ENCODE measurements around the gene MVB12B.

The MVB12B gene

DNA sequence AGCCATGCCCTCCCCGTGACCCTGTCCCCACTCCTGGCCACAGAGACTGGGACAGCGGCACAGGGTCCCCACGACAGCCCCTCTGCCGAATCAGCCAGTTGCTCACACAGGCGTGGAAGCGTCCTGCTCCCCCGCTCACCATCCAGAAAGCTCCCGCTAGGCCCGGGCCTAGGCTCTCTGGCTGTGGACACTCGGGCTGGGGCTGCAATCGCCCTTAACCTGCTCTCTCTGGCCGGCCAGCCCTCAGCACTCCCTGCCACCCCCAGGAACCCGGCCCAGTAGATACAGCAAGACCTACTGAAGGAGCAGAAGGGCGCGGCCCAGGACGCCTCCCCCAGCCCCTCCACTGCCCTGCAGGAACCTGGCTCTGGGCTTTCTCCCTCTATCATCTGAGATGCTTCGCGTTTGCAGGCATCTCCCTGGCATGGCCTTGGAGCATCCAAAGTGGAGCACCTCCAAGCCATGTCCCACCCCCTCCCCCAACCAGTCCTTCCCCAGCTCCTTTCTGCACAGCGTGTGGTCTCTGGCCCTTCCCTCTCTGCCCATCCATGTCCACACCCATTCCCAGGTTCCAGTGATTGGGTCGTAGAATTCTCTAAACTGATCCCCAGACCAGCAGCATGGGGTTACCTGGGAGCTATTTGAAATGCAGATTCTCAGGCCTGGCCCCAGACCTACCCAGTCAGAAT, 173.4 kb downstream of the MVB12B start:
- in situ Hi-C loops (cut with HindIII; ENCODE audit: low sequenced_read_pairs), result no loop called here

DNA sequence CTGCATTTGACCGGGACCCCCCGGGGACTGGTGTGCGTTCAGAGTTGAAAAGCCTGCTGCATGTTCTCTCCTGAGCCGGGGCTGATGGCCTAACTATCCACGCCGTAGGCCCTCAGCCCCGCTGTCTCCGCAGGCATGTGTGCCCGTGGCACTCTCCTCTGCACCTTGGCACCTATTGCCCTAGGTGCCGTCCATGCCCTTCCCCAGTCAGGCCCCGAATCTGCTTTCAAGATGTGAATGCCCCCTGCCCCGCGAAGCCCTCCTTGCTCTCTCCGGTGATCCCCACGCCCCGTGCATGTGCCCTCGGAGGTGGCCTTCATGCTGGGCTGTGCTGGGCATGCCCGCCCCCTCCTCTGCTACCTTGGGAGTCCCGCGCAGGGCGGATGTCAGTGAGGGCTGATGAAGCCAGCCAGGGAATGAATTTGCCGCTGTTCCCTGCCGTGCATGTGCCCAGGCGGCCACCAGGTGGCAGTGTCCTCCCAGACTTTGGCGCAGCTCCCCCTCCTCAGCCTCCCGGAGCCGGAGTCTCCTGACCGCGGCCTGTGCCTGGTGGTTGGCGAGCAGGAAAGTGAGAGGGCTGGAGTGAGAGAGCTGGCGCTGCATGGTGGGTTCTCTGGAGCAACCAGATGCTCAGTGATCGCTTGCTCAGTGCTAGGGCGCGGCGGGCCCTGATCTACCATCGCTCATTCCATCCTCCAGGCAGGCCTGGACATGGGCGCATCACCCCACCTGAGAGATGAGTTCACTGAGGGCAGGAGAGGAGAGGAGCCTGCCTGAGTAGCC, 174.2 kb downstream of the MVB12B start:
- in situ Hi-C loops (cut with HindIII; ENCODE audit: low sequenced_read_pairs), result no loop called here

DNA sequence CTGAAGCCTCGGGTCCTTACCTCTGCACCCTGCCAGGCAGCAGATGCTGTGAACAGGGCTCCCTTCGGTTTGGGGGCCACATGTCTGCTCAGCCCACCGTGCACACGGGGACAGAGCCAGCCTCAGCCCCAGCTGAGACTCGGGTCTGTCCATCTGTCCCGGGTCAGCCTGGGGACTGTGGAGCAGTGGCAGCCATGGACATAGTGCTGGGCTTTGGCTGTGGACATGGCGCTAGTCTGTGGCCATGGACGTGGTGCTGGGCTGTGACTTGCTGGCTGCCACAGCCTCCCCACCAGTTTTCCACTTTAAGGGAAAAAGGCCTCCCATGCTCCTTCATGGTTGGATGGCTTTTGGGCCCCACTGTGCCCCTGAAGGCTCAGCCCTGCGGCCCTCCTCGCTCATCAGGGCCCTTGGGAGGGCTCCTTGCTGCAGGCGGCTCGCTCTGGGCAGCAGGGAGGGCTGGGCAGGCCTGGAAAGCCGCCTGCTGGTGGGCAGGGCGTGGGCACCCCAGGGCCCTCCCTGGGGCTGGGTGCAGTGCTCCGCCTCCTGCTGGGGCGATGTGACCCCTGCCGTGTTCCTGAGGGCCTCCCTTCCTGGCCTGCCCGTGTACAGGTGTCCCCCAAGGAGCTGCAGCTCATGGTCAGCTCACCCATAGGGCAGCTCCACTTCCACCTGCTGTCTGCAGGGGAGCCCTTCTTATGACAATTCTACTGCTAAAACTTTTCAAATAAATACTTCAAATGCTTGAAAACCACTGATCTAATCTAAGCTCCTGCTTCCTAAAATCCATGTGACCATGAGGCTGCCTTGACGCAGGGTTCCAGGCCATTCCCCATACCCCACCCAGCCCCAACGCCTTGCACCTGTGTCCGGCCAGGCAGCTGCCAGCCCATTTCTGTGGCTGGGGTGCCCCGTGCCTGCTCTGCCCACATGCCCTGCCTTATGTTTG, 175.0 kb downstream of the MVB12B start:
- in situ Hi-C loops (cut with HindIII; ENCODE audit: low sequenced_read_pairs), result no loop called here

DNA sequence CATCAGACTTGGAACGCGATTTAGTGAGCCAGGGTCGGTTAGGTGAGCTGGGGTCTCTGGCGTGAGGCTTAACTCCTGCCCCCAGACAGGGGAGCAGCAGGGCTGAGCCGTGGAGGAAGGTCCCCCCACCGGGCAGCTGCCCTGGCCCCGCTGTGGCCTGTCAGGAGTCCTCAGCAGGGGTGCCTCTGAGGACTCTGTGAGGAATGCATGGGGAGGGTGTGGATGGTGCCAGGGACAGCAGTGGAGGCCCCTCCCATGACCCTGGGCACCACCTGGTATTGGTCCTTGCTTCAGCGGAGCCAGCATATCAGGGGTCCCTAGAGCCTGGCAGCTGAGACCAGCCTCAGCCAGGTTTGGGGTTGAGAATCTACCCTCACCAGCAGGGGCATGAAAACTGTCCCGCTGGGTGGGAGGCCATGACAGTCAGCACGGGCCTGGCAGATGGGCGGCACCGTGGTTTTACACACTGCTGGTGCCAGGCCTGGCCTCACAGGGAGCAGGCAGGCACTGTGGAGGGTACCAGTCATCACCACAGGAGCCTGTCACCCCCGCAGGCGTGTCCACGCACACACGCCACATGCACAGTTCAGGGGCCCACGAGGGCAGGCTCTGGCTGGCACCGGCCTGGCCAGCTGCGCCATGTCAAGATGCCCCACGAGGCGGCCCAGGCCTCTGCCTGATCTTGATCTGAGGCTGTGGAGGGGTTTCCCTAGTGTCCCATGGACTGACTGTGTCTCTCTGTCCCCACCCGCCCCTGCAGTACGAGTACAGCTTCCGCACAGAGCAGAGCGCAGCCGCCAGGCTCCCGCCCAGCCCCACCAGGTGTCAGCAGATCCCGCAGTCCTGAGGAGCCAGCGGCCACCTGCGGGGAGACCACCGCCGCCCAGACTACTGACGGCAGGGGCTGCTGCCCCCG, 176.0 kb downstream of the MVB12B start:
- in situ Hi-C loops (cut with HindIII; ENCODE audit: low sequenced_read_pairs), result no loop called here

DNA sequence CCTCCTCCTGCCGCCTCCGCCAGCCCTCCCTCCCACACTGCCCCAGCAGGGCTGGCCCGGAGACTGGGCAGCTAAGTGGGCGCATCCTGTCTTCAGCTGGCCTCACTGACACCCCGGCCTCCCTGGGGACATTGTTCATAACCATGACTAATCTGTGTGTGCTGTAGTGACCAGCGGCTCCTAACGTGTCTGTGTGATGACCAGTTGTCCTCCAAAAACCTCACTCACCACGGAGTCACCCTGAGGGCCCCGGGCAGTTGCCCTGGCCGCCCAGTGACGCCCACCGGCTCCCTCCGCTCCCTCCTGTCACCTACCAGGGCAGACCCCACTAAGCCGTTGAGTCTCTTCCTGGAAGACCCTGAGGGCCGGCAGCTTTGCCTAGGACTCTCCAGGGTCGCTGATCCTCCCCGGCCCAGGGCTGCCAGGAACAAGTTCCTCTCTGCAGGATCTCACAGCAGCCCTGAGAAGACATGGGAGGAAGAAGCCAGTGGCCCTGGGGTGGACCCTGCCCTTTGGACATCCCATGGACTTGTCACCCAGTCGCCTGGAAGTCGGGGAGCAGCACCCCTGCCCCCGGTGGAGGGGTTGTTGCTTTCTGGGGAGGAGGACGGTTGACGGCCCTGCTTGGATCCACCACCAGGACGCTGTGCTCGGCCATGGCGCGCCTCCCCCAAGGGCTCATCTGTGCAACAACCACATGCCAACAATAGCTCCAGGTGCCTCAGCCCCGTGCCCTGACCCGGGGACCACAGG, 176.9 kb downstream of the MVB12B start:
- in situ Hi-C loops (cut with HindIII; ENCODE audit: low sequenced_read_pairs), result no loop called here

DNA sequence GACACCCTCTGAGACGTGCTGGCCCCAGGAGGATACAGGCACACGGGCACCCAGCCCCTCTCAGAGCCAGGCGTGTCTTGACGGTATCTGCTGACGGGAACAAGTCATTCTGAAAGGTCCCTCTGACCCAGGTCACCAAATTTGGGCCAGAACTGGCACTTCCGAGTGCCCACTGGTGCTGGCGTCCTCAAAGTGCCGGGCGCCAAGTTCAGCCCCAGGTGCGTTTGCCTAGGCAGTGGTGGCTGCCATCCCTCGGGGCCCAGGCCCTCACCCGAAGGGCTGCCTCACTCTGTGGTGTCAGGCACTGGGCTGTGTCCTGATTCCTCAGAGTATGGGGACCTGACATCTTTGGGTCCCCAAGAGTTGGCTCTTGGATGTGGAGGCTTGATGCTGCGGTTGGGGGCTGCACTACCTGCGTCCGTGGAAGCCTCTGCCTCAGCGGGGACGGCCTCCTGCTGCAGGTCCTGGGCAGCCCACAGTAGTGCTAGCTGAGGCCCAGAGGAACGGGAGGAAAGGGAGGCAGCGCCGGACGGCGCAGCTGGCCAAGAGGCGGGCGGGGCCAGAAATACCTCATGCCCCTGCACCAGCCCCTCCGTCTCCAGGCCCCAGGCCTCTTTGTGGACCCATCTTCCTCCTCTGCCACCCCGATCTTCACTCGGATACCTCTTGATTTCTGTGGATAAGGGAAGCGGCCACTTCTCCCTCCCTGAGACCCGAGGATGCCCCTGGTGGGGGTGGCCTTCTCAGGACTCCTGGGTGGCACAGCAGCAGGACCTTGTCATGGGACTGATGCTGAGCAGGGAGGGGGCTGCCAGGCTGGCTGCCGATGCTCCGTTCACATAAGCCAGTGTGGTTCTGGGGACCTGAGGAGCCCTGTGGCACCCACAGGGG, 177.7 kb downstream of the MVB12B start:
- in situ Hi-C loops (cut with HindIII; ENCODE audit: low sequenced_read_pairs), result no loop called here

DNA sequence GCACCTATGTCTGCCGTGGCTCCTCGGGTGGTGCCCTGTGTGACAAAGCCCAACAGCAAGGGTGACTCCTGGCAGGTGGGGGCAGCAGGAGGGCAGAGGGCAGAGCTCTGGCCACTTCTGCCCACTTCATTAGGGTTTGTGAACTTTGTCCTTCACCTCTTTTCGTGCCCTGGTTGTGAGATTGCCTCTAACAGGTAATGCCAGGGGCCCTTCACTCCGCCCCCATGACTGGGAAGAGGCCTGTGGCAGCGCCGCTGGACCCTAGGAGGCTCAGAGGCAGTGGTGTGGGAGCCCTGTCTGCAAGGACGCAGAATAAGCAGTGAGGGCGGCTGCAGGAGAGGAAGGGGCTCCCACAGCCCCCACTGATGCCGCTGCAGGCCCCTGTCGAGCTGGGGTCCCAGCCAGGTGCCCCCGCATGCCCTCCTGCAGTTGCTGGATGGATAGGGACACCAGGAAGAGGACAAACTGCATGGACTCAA, 178.4 kb downstream of the MVB12B start:
- in situ Hi-C loops (cut with HindIII; ENCODE audit: low sequenced_read_pairs), result no loop called here

DNA sequence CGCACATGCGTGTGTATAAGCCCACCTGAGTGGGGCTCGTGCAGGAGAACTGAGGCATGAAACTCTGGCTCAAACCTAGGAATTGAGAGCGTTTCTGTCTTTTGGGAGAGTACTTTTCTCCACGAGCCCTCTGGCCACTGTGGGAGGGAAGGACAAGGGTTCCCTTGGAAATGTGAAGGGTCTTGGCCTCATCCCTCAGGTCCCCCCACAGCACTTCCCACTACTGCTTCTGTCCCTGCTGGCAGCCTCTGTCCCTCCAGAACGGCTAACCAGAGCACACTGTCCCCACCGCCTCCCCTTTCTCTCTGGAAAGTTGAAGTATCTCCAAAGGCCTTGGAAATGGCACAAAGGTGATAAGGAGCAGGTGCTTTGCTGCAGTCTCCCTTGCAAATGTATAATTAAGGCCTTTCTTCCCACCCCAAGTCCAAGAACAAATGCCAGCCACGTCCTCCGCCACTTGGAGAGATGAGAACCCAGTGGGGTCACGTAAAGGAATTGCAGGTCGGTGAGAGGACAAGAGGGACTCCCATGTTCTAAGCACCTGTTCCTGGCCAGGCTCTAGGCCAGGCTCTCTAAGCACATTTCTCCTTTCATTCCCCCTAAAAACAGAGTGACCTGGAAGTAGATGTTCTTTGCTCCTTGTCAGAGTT, 179.2 kb downstream of the MVB12B start:
- in situ Hi-C loops (cut with HindIII; ENCODE audit: low sequenced_read_pairs), result no loop called here

DNA sequence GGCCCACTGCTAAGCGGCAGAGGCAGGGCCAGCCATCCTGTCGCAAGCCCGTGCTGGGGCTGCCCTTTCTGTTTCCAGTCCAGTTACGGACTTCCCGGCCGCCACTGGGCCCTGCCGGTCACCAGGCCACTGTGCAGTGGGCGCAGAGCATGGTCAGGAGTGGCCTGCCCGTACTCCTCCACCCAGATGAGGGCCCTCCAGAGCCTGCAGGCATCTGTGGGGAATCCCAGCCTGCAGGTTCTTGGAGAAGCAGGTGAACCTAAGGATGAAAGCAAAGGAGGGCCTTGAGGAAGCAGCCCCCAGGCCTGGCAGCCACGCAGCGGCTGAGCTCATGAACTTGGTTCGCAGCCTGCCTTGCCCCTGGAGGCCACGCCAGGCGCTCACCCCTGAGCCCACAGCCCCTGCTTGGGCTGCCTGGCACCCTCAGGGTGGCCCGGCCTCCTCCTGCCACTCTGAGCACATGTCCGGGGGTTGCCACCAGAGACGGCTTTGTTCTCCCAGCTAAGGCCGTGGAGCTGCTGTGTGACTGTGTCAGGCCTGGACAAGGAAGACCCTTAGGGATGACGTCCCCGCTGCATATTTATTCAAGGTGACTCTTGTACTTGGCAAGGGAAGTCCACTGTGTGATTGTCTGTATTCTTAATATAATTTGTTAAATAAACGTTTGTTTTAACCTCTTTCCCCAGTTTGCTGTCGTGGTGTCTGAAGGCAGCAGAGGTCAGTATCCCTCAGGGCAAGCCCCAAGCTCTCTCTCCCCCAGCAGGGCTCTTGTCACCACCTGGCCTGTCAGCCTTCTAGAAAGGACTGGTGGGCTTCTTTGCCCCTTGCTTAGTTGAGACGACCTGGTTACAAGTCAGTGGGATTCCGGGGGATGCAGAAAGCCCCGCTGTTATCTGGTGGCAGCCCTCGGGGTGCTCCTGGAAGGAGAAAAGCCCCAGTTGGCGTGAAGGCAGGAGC, 180.0 kb downstream of the MVB12B start:
- in situ Hi-C loops (cut with HindIII; ENCODE audit: low sequenced_read_pairs), result no loop called here

DNA sequence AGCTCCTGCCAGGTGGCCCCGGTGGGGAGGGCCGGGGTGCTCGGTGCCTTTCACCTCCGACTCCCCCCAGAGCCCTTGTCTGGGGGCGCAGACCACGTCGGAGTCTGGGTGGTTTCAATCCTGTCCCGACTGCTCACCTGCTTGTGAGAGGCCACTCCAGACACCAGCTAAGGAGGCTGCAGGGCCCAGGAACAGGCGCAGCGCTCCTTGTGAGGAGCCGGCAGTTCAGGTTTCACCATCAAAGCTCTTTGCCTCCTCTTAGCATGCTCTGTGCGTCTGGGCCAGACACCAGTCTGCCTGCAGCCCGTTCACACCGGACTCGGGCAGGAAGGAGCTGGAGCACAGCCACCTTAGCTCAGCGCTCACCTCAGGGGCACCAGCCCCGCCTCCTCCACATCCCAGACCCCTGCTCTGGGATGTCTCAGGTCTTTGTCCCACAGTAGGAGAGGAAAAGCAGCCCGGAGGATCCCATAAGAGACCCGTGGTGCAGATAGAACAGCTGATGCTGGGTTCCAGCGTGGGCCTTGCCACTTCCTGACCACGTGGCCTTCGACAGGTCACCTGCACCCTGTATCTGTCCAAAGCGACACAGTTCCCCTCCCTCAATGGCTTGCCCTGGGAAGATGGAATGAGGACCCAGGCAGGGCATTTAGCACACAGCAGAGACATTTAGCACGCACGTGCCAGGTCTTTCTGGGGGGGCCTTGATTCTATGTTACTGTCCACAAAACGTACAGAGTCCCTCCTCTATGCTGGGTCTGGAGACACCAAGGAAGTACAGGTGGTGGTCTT, 180.9 kb downstream of the MVB12B start:
- in situ Hi-C loops (cut with HindIII; ENCODE audit: low sequenced_read_pairs), result no loop called here

DNA sequence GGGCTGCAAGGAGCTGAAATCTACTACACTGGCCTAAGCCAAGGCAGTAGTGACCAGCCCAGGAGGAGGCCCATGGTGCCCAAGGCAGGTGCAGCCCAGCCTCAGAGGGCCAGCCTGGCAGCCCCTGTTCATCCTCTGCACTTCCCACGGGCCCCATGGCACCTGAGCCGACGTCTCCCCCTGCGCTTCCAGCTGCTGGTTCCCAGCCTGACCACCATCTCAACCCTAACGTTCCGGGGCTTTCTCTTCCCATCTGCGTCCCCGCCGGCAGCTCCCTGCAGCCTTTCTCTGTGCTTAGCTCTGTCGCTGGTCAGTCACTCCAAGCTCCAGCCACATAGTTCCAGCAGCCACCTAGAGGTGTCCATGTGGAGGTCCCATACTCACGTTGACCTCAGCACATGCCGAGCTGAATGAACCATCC, 181.6 kb downstream of the MVB12B start:
- in situ Hi-C loops (cut with HindIII; ENCODE audit: low sequenced_read_pairs), result no loop called here

DNA sequence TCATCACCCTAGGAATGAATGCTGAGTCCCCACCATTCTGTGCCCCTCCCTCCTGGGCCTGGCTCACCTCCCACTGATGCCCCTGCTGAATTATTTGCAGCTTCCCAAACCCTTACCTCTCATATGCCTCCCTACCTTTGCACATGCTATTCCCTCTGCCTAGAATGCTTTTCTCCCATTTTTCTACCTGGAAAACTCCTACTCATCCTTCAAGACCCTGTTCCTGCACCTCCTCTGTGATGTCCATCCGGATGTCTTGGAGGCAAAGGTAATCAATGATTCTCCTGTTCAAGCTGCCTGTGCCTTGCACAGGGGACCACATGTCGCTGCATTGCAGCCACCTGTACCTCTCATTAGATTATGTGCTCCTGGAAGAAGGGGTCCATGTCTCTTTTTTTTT, 182.3 kb downstream of the MVB12B start:
- in situ Hi-C loops (cut with HindIII; ENCODE audit: low sequenced_read_pairs), result no loop called here

DNA sequence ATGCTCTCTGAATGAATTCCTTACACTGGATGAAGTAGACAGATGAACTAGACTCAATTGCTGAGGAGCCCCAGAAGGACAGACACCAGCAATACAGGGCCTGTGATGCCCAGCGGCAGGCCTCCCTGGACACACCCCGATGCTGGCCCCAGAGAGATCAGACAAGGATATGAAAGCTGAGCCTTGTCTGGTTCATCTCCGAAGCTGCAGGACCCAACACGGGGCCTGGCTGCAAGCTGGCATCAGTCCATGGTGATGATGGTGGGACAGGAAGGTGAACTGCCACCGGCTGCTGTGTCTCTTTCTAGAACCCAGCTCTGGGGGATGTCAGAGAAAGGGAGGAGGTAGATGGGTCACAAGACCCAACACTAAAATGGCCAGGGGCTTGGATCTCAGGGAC, 183.1 kb downstream of the MVB12B start:
- in situ Hi-C loops (cut with HindIII; ENCODE audit: low sequenced_read_pairs), result no loop called here

DNA sequence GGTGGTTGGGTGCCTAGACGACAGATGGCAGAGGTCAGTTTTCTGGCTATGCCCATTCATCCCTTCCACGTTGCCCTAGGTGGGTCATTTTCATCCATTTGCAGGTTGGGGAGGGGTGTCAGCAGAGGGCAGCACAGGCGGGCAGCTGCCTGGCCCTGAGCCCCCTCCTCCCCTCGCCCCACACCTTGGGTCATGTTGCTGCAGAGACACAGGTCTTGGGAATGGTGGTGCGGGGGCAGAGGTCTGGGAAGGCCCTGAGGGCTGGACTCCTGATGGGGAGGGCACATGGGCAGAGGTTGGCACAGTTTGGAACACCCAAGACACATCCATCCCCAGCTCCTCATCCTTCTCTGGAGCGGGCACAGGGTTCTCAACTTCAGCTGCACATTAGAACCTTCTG, 183.9 kb downstream of the MVB12B start:
- in situ Hi-C loops (cut with HindIII; ENCODE audit: low sequenced_read_pairs), result no loop called here

DNA sequence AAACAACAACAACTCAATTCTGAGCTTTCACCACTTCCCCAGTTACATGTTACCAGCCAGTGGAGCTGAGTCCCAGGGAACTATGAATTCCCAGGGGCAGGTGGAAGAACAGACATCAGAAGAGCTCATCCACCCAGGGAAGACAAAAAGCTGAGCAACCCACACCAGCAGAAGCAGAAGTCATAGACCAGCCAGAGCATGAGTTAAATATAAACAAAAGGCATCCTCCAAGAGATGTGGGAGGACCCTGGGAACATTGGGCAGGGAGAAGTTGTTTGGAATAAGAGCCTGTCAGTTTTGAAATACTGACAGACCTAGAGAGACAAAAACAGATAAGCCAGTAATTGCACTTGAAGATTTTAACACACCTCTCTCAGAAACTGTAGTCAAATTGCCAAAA, 184.8 kb downstream of the MVB12B start:
- in situ Hi-C loops (cut with HindIII; ENCODE audit: low sequenced_read_pairs), result no loop called here
